Measurements from ENCODE around the gene WDR37. TPM values are rescaled to one million over a fixed set of nuclear protein-coding genes. Genes with fewer than 3 reads are reported as not detected.

Gene WDR37
- total RNA-seq, 2 donors from 2014 or later: 23.6 to 29.7 TPM

DNA sequence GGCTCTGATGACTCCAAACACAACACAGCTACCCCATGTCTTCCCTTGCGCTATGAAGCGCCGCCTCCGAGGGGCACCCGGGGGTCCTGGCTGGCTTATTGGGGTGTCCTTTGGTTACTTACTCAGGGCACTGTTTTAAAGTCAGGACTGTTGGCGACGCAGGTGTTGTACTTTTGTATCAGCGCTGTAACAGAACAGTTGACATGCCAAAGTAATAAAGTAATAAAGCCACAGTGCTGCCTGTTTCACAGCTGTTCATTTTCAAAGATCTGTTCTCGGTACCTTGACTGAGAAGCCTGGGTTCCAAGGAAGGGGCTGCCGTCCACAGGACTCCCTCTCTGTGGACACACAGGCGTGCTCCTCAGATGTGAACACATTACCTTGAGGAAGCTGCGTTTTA is 64.1 kb downstream of the WDR37 start:
- H3K9me3 ChIP-seq (ENCODE audit: control insufficient read depth, low read length, poor library complexity, severe bottlenecking): no peaks in the 10 kb centered on the region
- H3K36me3 Mint-ChIP-seq (ENCODE audit: low read depth): peaks cover 16% of the 10 kb centered on the region
- H3K27me3 Mint-ChIP-seq: no peaks in the 10 kb centered on the region
- no peak for ATAC-seq
- no peak overlapping the region for H3K27ac Mint-ChIP-seq
- peaks cover 16% of the 10 kb centered on the region for H3K4me1 Mint-ChIP-seq
- no peak for DNase-seq
- no peak overlapping the region for H3K4me3 Mint-ChIP-seq

DNA sequence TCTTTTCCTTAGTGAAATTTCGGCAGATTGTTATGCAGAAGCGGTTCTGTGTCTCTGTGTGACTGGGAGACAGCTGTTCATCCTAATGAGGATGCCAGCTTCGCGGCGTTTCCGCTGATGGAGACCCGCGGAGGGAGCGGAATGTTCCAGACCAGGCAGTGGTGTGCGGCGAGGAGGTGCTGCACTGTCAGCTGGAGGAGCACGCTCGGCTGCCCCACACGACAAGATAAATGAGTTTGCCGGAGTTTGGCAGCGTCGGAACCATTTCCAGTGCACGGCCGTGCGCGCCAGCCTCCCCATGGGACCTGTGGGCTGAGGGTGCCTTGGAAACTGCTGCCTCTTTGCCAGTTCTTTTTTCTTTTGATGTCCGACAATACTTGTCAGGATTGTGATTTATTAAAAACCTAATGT is 64.6 kb downstream of the WDR37 start:
- H3K4me3 Mint-ChIP-seq: no peak overlapping the region
- H3K4me1 Mint-ChIP-seq: peaks cover 16% of the 10 kb centered on the region
- no peaks in the 10 kb centered on the region for H3K27me3 Mint-ChIP-seq
- ATAC-seq: no peak
- peaks cover 19% of the 10 kb centered on the region for H3K36me3 Mint-ChIP-seq (ENCODE audit: low read depth)
- DNase-seq: no peak
- H3K9me3 ChIP-seq (ENCODE audit: control insufficient read depth, low read length, poor library complexity, severe bottlenecking): no peaks in the 10 kb centered on the region
- no peak overlapping the region for H3K27ac Mint-ChIP-seq

DNA sequence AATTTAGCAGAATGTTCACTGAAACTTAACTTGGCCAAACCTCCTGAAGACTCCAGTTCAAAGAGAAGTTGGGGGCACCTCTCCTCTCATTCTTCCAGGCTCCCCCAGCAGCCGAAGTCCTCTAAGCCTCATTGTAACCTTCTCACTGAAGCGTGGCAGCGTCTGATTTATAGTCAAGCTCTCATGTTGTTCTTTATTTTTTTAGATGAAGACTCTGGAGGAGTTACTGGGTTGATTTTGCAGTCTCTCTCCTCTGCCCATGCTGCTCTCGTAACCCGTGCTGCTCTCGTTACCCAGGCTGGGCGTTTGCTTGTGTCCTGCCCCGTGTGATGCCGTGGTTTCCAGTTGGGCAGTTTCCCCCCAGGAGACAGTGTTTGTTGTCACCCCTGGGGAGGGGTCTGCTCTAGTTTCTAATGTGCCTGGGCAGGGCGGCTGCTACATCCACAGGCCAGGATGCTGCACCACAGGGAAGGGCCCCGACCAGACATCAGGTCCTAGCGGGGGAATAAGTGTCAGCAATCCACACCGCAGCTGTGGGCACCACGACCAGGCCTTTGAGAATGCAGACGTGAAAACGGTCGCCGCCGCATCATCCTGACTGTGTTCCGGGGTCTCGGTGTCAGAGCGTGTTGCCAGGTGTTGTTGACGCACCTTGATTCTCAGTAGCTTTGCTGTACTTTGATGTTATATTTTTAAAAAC is 65.2 kb downstream of the WDR37 start:
- ATAC-seq: no peak
- H3K36me3 Mint-ChIP-seq (ENCODE audit: low read depth): peaks cover 16% of the 10 kb centered on the region
- H3K4me3 Mint-ChIP-seq: no peak overlapping the region
- peaks cover 13% of the 10 kb centered on the region for H3K4me1 Mint-ChIP-seq
- peak overlapping the region; percentile 49 for H3K27ac Mint-ChIP-seq
- no peak for DNase-seq
- H3K9me3 ChIP-seq (ENCODE audit: control insufficient read depth, low read length, poor library complexity, severe bottlenecking): no peaks in the 10 kb centered on the region
- H3K27me3 Mint-ChIP-seq: no peaks in the 10 kb centered on the region

DNA sequence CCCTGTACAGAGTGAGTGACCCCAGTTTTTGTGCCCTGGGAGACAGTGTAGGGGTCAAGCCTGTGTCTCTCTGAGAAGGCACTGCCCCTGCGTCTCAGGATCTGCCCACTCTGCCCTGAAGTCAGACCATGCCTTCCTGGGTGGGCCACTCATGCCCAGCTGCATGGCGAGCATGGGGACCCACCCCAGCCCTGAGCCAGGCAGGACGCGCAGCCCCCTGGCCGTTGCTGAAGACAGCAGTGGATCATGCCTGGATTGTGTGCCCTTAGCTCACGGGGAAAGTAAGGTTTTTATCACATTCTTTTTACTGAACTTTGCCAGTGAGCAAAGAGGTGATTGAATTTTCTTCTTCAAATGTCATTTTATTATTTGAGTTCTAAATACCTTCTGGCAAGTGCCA is 66.2 kb downstream of the WDR37 start:
- ATAC-seq: no peak

DNA sequence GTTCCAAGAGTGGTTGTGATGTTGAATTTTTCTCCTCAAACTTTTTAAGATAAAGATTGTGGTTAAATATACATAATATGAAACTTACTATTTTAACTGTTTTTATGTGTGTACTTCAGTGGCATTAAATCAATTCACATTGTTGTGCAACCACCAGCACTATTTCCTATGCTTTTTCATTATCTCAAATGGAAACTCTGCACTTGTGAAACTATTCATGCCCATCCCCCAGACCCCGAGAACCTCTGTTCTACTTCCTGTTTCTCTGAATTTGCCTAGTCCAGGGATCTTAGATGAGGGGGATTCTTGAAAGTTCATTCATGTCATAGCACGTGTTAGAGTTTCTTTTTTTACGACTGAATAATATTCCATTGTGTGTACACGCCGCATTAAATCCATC is 67.0 kb downstream of the WDR37 start:
- DNase-seq (no peak), ATAC-seq (no peak)
- peaks cover 16% of the 10 kb centered on the region for H3K4me1 Mint-ChIP-seq
- H3K4me3 Mint-ChIP-seq: no peak overlapping the region
- H3K27me3 Mint-ChIP-seq: no peaks in the 10 kb centered on the region
- no peaks in the 10 kb centered on the region for H3K9me3 ChIP-seq (ENCODE audit: control insufficient read depth, low read length, poor library complexity, severe bottlenecking)
- H3K27ac Mint-ChIP-seq: peak overlapping the region; percentile 59
- peaks cover 14% of the 10 kb centered on the region for H3K36me3 Mint-ChIP-seq (ENCODE audit: low read depth)

More for the DNA sequence above, 66.2 kb downstream of the WDR37 start:
- H3K9me3 ChIP-seq (ENCODE audit: control insufficient read depth, low read length, poor library complexity, severe bottlenecking): no peaks in the 10 kb centered on the region
- Mint-ChIP-seq H3K4me3 (no peak overlapping the region), H3K27ac (no peak overlapping the region), H3K4me1 (peaks cover 14% of the 10 kb centered on the region), H3K27me3 (no peaks in the 10 kb centered on the region), H3K36me3 (ENCODE audit: low read depth) (peaks cover 15% of the 10 kb centered on the region)
- no peak for DNase-seq

DNA sequence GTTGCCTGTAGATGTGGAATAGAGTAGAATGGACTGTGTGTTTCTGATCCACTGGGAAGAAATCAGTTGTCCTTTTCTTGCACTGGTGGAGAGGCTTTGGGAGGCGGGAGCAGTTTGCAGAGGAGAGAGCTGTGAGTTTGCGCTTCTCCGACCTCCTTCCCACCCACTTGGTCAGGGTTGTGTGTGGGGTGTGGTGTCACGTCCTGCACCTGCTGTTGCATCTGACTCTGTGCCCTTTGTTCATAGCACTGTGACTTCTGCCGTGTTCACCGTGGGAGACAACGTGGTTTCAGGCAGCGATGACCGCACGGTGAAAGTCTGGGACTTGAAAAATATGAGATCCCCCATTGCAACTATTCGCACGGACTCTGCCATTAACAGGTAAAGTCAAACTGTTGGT is 67.8 kb downstream of the WDR37 start:
- no peaks in the 10 kb centered on the region for H3K9me3 ChIP-seq (ENCODE audit: control insufficient read depth, low read length, poor library complexity, severe bottlenecking)
- ATAC-seq: no peak

DNA sequence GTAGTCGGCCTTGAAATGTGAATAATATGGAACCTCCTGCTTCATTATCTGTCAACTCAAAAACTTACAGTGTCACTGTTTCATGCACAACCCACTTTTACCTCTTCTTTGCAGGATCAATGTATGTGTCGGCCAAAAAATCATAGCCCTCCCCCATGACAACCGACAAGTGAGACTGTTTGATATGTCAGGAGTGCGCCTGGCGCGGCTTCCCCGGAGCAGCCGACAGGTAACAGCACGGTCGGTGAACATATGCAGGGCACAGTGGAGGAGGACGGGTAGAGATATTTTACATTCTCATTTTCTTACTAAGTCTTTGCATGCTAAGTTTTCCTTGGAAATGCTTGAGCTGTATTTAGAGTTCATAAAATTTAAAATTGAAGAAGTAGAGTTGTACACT is 68.6 kb downstream of the WDR37 start:
- Mint-ChIP-seq H3K27me3 (no peaks in the 10 kb centered on the region), H3K4me3 (no peak overlapping the region), H3K4me1 (peaks cover 16% of the 10 kb centered on the region), H3K27ac (peak overlapping the region; percentile 45), H3K36me3 (ENCODE audit: low read depth) (peaks cover 14% of the 10 kb centered on the region)
- DNase-seq: no peak
- no peaks in the 10 kb centered on the region for H3K9me3 ChIP-seq (ENCODE audit: control insufficient read depth, low read length, poor library complexity, severe bottlenecking)
- no peak for ATAC-seq

More for the DNA sequence above, 67.8 kb downstream of the WDR37 start:
- Mint-ChIP-seq H3K27ac (peak overlapping the region; percentile 59), H3K27me3 (no peaks in the 10 kb centered on the region), H3K4me3 (no peak overlapping the region), H3K4me1 (peaks cover 16% of the 10 kb centered on the region), H3K36me3 (ENCODE audit: low read depth) (peaks cover 14% of the 10 kb centered on the region)
- DNase-seq: no peak

DNA sequence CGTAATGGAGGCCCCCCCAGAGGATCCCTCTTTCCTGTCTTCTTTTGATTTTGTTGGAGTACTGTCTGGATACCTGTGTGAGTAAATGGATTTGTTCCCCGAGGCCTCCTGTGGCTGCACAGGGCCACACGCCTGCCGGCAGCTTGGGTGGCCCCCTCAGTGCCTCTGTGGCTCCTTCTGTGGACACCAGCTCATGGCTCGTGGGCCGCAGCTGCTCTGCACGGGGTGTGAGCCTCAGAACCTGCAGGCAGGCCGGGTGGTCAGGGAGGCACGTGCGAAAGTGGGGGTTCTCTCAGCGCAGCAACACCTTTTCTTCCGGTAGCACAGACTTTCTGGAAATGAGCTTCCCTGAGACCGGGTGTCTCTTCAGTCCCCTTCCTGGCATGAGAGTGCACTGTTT is 70.3 kb downstream of the WDR37 start:
- Mint-ChIP-seq H3K36me3 (ENCODE audit: low read depth) (peaks cover 13% of the 10 kb centered on the region), H3K4me3 (no peak overlapping the region), H3K27me3 (no peaks in the 10 kb centered on the region), H3K27ac (no peak overlapping the region), H3K4me1 (peaks cover 13% of the 10 kb centered on the region)
- H3K9me3 ChIP-seq (ENCODE audit: control insufficient read depth, low read length, poor library complexity, severe bottlenecking): no peaks in the 10 kb centered on the region
- ATAC-seq (no peak), DNase-seq (no peak)

DNA sequence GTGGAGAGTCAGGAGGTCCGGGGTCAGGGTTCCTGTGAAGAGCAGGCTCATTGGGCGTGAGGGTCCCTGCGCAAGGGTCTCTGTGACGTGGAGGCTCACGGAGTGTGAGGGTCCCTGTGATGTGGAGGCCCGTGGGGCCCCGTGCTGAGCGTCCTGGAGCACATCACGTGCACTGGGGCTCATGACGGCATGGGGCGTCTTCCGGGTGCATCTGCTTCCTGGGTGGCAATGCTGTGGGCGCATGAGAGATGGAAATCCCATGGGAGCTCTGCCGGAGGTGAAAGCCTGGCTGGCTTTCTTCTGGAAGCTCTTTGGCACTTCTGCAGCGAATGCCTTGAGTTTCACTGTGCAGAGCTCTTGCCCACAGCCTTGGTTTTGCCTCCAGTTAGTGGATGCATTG is 71.4 kb downstream of the WDR37 start:
- no peak for DNase-seq
- Mint-ChIP-seq H3K27me3 (no peaks in the 10 kb centered on the region), H3K27ac (no peak overlapping the region), H3K4me1 (peaks cover 13% of the 10 kb centered on the region), H3K4me3 (no peak overlapping the region), H3K36me3 (ENCODE audit: low read depth) (peaks cover 13% of the 10 kb centered on the region)
- no peaks in the 10 kb centered on the region for H3K9me3 ChIP-seq (ENCODE audit: control insufficient read depth, low read length, poor library complexity, severe bottlenecking)
- ATAC-seq: no peak

DNA sequence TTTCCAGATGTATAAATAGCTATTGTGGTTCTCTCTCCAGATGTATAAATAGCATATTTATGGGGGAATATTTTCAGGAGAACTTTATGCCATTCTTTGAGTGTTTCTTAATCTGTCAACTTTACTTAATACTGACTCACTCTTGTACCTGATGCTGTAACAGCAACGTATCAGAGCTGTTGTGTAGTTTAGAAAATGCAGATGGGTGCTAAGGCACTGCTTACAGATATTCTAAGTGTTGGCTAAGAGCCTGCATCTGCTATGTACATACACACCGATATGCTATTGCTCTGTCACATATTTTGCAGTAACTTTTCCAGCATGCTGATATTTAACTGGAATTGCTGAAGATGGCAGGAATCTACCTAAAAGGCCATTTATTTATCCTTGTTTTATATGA is 71.9 kb downstream of the WDR37 start:
- no peak for DNase-seq
- Mint-ChIP-seq H3K36me3 (ENCODE audit: low read depth) (peaks cover 13% of the 10 kb centered on the region), H3K27ac (no peak overlapping the region), H3K4me1 (peaks cover 13% of the 10 kb centered on the region), H3K4me3 (no peak overlapping the region), H3K27me3 (no peaks in the 10 kb centered on the region)
- no peaks in the 10 kb centered on the region for H3K9me3 ChIP-seq (ENCODE audit: control insufficient read depth, low read length, poor library complexity, severe bottlenecking)
- ATAC-seq: no peak

DNA sequence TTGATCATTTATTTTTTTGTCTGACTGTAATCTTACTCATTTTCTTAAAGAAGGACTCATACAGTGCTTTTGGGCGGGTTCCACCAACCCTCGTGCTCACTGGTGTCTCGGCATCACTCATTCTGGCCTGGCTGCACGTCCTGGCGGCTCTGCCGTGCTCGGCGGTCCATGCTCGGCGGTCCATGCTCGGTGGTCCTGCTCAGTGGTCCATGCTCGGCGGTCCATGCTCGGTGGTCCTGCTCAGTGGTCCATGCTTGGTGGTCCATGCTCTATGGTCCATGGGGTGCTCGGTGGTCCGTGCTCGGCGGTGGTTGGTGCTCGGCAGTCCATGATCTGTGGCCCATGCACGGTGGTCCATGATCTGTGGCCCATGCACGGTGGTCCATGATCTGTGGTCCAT is 72.5 kb downstream of the WDR37 start:
- no peak overlapping the region for H3K4me3 Mint-ChIP-seq
- no peaks in the 10 kb centered on the region for H3K9me3 ChIP-seq (ENCODE audit: control insufficient read depth, low read length, poor library complexity, severe bottlenecking)
- DNase-seq (no peak), ATAC-seq (no peak)
- H3K27ac Mint-ChIP-seq: no peak overlapping the region
- H3K36me3 Mint-ChIP-seq (ENCODE audit: low read depth): peaks cover 11% of the 10 kb centered on the region
- H3K27me3 Mint-ChIP-seq: no peaks in the 10 kb centered on the region
- peaks cover 12% of the 10 kb centered on the region for H3K4me1 Mint-ChIP-seq

DNA sequence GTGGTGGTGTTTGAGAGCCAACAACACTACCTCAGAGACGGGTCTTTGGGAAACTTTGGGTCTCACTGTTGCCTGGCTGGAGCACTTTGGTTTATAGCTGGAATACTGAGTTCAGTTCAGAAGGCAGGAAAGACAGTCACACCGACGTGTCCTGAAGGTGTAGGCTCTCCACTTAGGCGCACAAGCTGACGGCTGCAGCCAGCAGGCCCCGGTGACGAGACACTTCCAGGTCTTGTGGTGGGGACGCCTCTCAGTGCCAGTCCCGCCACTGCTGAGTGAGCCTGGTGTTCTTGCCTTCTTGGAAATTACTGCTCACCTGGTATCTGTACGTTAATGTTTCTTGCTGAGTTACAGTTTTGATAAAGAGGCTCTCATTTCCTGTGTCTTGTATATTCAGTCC is 74.0 kb downstream of the WDR37 start:
- ATAC-seq (no peak), DNase-seq (no peak)
- Mint-ChIP-seq H3K4me3 (no peak overlapping the region), H3K36me3 (ENCODE audit: low read depth) (peaks cover 4% of the 10 kb centered on the region), H3K27me3 (no peaks in the 10 kb centered on the region), H3K4me1 (peaks cover 8% of the 10 kb centered on the region), H3K27ac (no peak overlapping the region)
- no peaks in the 10 kb centered on the region for H3K9me3 ChIP-seq (ENCODE audit: control insufficient read depth, low read length, poor library complexity, severe bottlenecking)

DNA sequence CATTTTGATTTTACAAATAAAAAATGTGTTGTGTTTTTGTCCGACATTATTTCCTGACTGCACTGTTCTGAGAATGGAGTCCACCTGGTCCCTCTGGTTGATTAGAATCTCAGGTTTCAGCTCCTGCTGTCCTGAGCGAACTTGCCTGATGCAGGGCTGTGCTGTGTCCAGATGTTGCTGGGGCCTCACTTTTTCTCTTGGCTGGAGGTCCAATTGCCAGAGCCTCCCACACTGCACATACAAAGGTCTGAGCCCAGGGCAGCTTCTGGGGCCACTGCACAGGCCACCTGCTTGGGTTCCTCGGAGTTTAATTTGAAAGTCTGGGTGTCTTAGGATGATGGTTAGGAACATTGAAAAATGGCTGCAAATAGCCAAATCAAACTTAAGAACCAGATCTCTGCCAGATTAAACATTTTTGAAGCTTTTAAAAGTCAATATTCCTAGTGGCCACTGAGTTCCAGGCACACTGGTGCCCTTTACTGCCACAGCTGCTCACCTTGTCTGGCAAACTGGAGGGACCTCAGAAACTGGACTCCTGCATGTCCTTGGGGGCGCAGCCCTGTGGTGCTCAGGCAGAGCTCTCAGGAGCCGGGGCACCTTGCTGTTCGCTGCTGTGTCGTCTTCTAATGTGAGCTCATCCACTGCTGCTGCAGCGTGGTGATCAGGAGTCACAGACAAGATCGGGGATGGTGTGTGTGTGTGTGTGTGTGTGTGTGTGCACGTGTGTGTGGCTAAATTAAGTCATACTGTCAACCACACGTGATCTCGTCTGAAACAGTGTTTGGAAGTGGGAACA is 75.0 kb downstream of the WDR37 start:
- no peaks in the 10 kb centered on the region for H3K9me3 ChIP-seq (ENCODE audit: control insufficient read depth, low read length, poor library complexity, severe bottlenecking)
- Mint-ChIP-seq H3K36me3 (ENCODE audit: low read depth) (peaks cover 2% of the 10 kb centered on the region), H3K27ac (no peak overlapping the region), H3K4me3 (no peak overlapping the region), H3K27me3 (no peaks in the 10 kb centered on the region), H3K4me1 (peaks cover 8% of the 10 kb centered on the region)
- no peak for DNase-seq
- no peak for ATAC-seq

DNA sequence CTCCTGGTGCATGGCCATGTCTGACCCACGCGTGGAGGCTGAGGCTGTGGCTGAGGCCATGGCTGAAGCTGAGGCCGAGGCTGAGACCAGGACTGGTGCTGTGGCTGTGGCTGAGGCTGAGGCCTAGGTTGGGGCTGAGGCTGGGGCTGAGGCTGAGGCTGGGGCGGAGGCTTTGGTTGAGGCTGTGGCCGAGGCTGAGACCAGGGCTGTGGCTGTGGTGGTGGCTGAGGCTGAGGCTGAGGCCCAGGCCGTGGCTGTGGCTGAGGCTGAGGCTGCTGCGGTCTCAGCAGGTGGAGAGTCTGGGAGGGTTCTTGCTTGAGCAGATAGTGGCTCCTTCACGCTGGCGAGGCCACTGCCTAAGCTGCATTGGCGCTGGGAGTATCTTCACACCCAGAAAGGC is 76.4 kb downstream of the WDR37 start:
- Mint-ChIP-seq H3K4me1 (peaks cover 6% of the 10 kb centered on the region), H3K27ac (no peak overlapping the region)
- no peak for DNase-seq

More for the DNA sequence above, 76.4 kb downstream of the WDR37 start:
- ATAC-seq: no peak
- H3K9me3 ChIP-seq (ENCODE audit: control insufficient read depth, low read length, poor library complexity, severe bottlenecking): no peaks in the 10 kb centered on the region
- no peaks in the 10 kb centered on the region for H3K27me3 Mint-ChIP-seq
- H3K36me3 Mint-ChIP-seq (ENCODE audit: low read depth): peaks cover 2% of the 10 kb centered on the region
- H3K4me3 Mint-ChIP-seq: no peak overlapping the region

Measured in T-helper 17 cell (primary cell).